ENCODE results near the gene AGPAT2.

- no peak for TF ChIP-seq POLR2A (IDR thresholded peaks at IDR 0.05; ENCODE audit: low read depth, low read length)
- TF ChIP-seq POLR2AphosphoS5 (IDR thresholded peaks at IDR 0.05; ENCODE audit: low read depth, low read length) = no peak
- no peak for TF ChIP-seq PAX5 (IDR thresholded peaks at IDR 0.05; ENCODE audit: insufficient read depth, low read length, severe bottlenecking)
- no peak for TF ChIP-seq POU2F2 (IDR thresholded peaks at IDR 0.05; ENCODE audit: low read depth, low read length)
- no peak for TF ChIP-seq SPI1 (IDR thresholded peaks at IDR 0.05; ENCODE audit: low read depth, low read length)
- no peak for TF ChIP-seq TAF1 (IDR thresholded peaks at IDR 0.05; ENCODE audit: low read depth, low read length)
Measured at GRCh38 chr9:136674786-136675349, 12.4 kb downstream of the AGPAT2 start.
